Testis (tissue), 3 donors: Measurements from ENCODE around the gene GRIA3. TPM values are rescaled to one million over a fixed set of nuclear protein-coding genes. Genes with fewer than 3 reads are reported as not detected.
"Not testable (repeated sequence)": the region's sequence is repeated elsewhere in the genome, so short reads cannot be mapped to it uniquely, and the experiment has no call there.

Experiments used
- DNase-seq: peaks from one replicate; pipeline ENCODE4 v3.0.0-alpha.2; 2019
- H3K27ac ChIP-seq, 2 donors: fragments of 200-600 bp; sonication (generic); one replicate each; pipeline ENCODE4 v1.5.1; 2019
- H3K27me3 ChIP-seq: fragments of 200-600 bp; sonication (generic); one replicate; pipeline ENCODE4 v1.5.1; 2019
- H3K36me3 ChIP-seq: fragments of 200-600 bp; sonication (generic); one replicate; pipeline ENCODE4 v1.5.1; 2017; ENCODE audit warnings: low read depth; ENCODE audit errors: missing control alignments
- H3K4me1 ChIP-seq: fragments of 200-600 bp; sonication (generic); one replicate; pipeline ENCODE4 v1.5.1; 2019
- H3K4me3 ChIP-seq, 2 donors: fragments of 200-600 bp; sonication (generic); one replicate each; pipeline ENCODE4 v1.5.1; 2017 to 2019
- H3K9me3 ChIP-seq: fragments of 200-600 bp; sonication (generic); one replicate; pipeline ENCODE4 v1.5.1; 2017
- CTCF ChIP-seq, 3 experiments: fragments of 450-650 bp in 2 of 3; fragments of 200-600 bp in 1 of 3; sonication (generic) in 1 of 3; IDR thresholded peaks; one replicate each; pipeline ENCODE4 v1.5.1; 2016 to 2019; ENCODE audit warnings: antibody characterized with exemption in 3 of 3, mild to moderate bottlenecking in 2 of 3, moderate library complexity in 1 of 3
- POLR2A ChIP-seq: fragments of 450-650 bp; IDR thresholded peaks from one replicate; pipeline ENCODE4 v1.6.1; 2017; ENCODE audit warnings: antibody characterized with exemption, mild to moderate bottlenecking, moderate library complexity
- WGBS, 2 donors: methylation state at CpG; one replicate each; pipeline ENCODE4 v1.1.5; 2018; 5-methylcytosine and 5-hydroxymethylcytosine counted together
- intact Hi-C: fragments of 100-400 bp; cut with DNase I; formaldehyde crosslinking; loops from one replicate; pipeline ENCODE4 v1.15.1; 2023; ENCODE audit warnings: low total_unique reads
- polyA plus RNA-seq: library from polyadenylated mRNA; stranded (reverse); fragments of 350-450 nt; fragmentation: Illumina TruSeq; extraction: RNeasy Lipid Tissue Mini Kit (QIAGEN cat#74804); gene quantifications from one replicate; pipeline ENCODE4 v1.2.3, GENCODE V29; 2014; ENCODE audit warnings: low read depth, low replicate concordance; ENCODE audit not compliant: insufficient read depth
- total RNA-seq, 2 donors: library from RNA; depleted of rRNA; stranded (reverse); fragments of >200 nt; gene quantifications; one replicate each; pipeline ENCODE4 v1.2.3, GENCODE V29; 2016

The GRIA3 gene
- total and polyA plus RNA-seq, 3 donors from 2014 or later, result 1.2 to 2.4 (median 2.0) TPM

GRCh38 chrX:123436512-123437136 lies 252.5 kb downstream of the GRIA3 start:
- TF ChIP-seq CTCF (IDR thresholded peaks at IDR 0.05), result no peak
- TF ChIP-seq POLR2A, result no peak
- Histone ChIP-seq H3K9me3 (no peaks in the 10 kb centered on the region), H3K36me3 (no peaks in the 10 kb centered on the region), H3K4me3 (no peak overlapping the region), H3K27ac (no peak overlapping the region), H3K4me1 (no peaks in the 10 kb centered on the region), H3K27me3 (no peaks in the 10 kb centered on the region)
- intact Hi-C loops, result no loop called here
- WGBS, 2 donors, result 84 to 89% methylated on average over 5 of the region's 5 CpGs
- no peak for DNase-seq

DNA sequence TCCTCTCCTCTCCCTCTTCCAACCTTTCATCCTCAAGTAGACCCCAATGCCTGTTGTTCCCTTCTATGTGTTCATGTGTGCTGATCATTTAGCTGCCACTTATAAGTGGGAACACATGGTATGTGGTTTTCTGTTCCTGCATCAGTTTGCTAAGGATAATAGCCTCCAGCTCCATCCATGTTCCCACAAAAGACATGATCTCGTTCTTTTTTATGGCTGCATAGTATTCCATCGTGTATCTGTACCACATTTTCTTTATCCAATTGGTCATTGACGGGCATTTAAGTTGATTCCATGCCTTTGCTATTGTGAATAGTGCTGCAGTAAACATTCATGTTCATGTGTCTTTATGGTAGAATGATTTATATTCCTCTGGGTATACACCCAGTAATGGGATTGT lies 255.8 kb downstream of the GRIA3 start:
- H3K9me3 ChIP-seq, intact Hi-C loops, H3K4me3 ChIP-seq, H3K36me3 ChIP-seq, DNase-seq, H3K4me1 ChIP-seq, H3K27me3 ChIP-seq, H3K27ac ChIP-seq: not testable (repeated sequence)
- 98 to 100% methylated on average over 2 to 3 of the region's 3 CpGs for WGBS, 2 donors

GRCh38 chrX:123442764-123443163 lies 258.7 kb downstream of the GRIA3 start:
- 84 to 94% methylated on average over 5 of the region's 5 CpGs for WGBS, 2 donors
- H3K27me3 ChIP-seq, result no peaks in the 10 kb centered on the region
- H3K4me3 ChIP-seq, result no peak overlapping the region
- no peak for DNase-seq
- no peaks in the 10 kb centered on the region for H3K36me3 ChIP-seq
- no peaks in the 10 kb centered on the region for H3K9me3 ChIP-seq
- TF ChIP-seq CTCF (IDR thresholded peaks at IDR 0.05), result no peak
- no peak for TF ChIP-seq POLR2A
- no peak overlapping the region for H3K27ac ChIP-seq
- intact Hi-C loops, result no loop called here
- no peaks in the 10 kb centered on the region for H3K4me1 ChIP-seq

DNA sequence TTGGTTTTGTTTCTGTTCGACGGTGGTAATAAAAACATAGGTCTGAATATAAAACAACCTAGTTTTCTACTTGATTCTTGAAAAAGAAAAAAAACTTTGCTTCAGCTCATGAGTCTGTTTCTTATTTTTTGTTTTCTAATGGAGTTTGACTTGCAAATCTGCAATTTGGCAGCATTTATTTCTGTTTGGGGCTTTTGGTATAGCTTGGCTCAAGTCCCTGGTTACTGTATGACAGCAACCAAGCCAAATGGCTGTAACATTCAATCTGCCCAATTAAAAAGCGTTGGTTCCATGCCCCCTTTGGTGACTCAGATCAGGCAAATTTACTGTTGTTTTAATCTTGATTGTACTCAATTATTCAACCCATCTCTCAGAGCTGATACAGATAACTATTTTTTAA lies 263.4 kb downstream of the GRIA3 start:
- H3K4me3 ChIP-seq, result no peak overlapping the region

DNA sequence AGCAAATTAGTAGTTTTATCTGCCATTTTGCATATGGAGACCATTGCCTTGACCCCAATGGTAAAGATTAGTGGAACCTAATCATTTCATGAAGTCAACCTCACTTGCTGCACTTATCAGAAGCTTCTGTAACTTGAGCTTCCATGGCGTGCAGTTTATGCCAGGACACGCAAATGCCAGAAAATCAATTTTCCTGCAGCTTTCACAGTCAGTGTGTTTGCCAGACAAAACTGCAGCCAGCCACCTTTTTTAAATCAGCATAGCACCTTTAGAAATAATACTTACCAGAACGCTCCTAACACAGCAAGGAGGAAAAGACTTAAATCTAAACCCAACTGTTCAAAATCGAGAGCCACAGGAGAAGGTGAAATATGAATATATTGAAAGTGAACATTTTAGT lies 265.3 kb downstream of the GRIA3 start:
- no peaks in the 10 kb centered on the region for H3K4me1 ChIP-seq
- no peaks in the 10 kb centered on the region for H3K9me3 ChIP-seq
- WGBS, 2 donors, result 95 to 98% methylated on average over 4 of the region's 4 CpGs
- no peaks in the 10 kb centered on the region for H3K27me3 ChIP-seq
- H3K27ac ChIP-seq, result no peak overlapping the region
- intact Hi-C loops, result no loop called here
- no peak for DNase-seq
- TF ChIP-seq CTCF (IDR thresholded peaks at IDR 0.05) (no peak), POLR2A (no peak)
- no peaks in the 10 kb centered on the region for H3K36me3 ChIP-seq
- no peak overlapping the region for H3K4me3 ChIP-seq

More for the DNA sequence above, 263.4 kb downstream of the GRIA3 start:
- no peaks in the 10 kb centered on the region for H3K9me3 ChIP-seq
- no peak overlapping the region for H3K27ac ChIP-seq
- no peaks in the 10 kb centered on the region for H3K36me3 ChIP-seq
- no peaks in the 10 kb centered on the region for H3K4me1 ChIP-seq
- TF ChIP-seq CTCF (IDR thresholded peaks at IDR 0.05), result no peak
- TF ChIP-seq POLR2A, result no peak
- DNase-seq, result no peak
- H3K27me3 ChIP-seq, result no peaks in the 10 kb centered on the region
- WGBS, 2 donors, result 54 to 64% methylated on average over 3 of the region's 3 CpGs
- intact Hi-C loops, result no loop called here
